Esophagus (tissue), 2 donors: ENCODE results near the gene MAP1S. TPM values are rescaled to one million over a fixed set of nuclear protein-coding genes. Genes with fewer than 3 reads are reported as not detected.

Source experiments
- H3K27ac ChIP-seq, 2 donors: one replicate each; pipeline ENCODE4 v1.5.1; 2013; ENCODE audit warnings: low read depth in 2 of 2, mild to moderate bottlenecking in 2 of 2, inconsistent platforms in 1 of 2, low read length in 1 of 2, moderate library complexity in 1 of 2
- H3K27me3 ChIP-seq, 2 donors: one replicate each; pipeline ENCODE4 v1.6.1; 2013; ENCODE audit warnings: low read length in 2 of 2, control low read depth in 1 of 2, mild to moderate bottlenecking in 1 of 2; ENCODE audit not compliant: insufficient read depth in 2 of 2, control insufficient read depth in 1 of 2
- H3K36me3 ChIP-seq, 2 donors: one replicate each; pipeline ENCODE4 v1.6.1; 2013; ENCODE audit warnings: low read length in 1 of 2; ENCODE audit not compliant: control insufficient read depth in 2 of 2, insufficient read depth in 2 of 2
- H3K4me1 ChIP-seq, 2 donors: one replicate each; pipeline ENCODE4 v1.6.1; 2013; ENCODE audit warnings: low read length in 1 of 2; ENCODE audit not compliant: control insufficient read depth in 2 of 2, insufficient read depth in 2 of 2
- H3K4me3 ChIP-seq, 2 donors: one replicate each; pipeline ENCODE4 v1.5.1; 2013; ENCODE audit warnings: low read length in 2 of 2, mild to moderate bottlenecking in 2 of 2, low read depth in 1 of 2, moderate library complexity in 1 of 2
- H3K9me3 ChIP-seq, 2 donors: one replicate each; pipeline ENCODE4 v1.6.1; 2013; ENCODE audit warnings: mild to moderate bottlenecking in 2 of 2, low read depth in 1 of 2, low read length in 1 of 2, moderate library complexity in 1 of 2; ENCODE audit not compliant: control insufficient read depth in 2 of 2, insufficient read depth in 1 of 2
- WGBS, 2 donors: extraction: QIAGEN DNeasy Blood & Tissue Kit; methylation state at CpG; one replicate each; pipeline ENCODE4 v1.1.7; 2013; 5-methylcytosine and 5-hydroxymethylcytosine counted together
- polyA plus RNA-seq, 2 donors: library from polyadenylated mRNA; stranded (reverse); fragments of 200-250 nt; gene quantifications; one replicate each; pipeline ENCODE4 v1.2.3, GENCODE V29; 2013
- donor health status: healthy with polysubstance abuse.
- donor health status: Bipolar disorder and iron deficiency.

Gene MAP1S
- polyA plus RNA-seq, 2 donors: 7.8 to 13.1 TPM

GRCh38 chr19:17681505-17682125 lies 37.7 kb upstream of the MAP1S start:
- WGBS, 2 donors: 54 to 56% methylated on average over 24 to 25 of the region's 25 CpGs
- Histone ChIP-seq H3K4me1 (peaks cover 6% of the 10 kb centered on the region in 2 donors), H3K36me3 (no peaks in the 10 kb centered on the region), H3K9me3 (no peaks in the 10 kb centered on the region), H3K4me3 (no peak overlapping the region), H3K27me3 (peaks cover 0 to 2% of the 10 kb centered on the region in 2 donors), H3K27ac (no peak overlapping the region)

DNA sequence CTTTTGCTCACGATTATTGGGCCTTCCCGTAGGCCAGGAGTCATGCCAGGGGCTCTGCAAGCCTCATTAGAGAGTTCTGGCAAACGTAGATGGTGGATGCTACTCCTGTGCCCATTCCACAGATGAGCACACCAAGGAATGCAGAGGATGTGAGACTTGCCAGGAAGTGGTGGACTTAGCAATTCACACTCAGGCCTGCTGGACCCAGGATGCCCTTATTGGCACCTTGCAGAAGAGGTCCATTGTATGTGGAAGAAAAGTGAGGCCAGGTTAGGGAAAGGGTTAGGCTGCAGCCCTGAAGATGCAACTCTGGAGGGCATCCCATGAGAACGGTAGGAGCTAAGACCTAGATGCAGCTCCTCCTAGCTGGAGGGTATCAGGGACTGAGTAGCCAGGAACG lies 37.0 kb upstream of the MAP1S start:
- no peaks in the 10 kb centered on the region for H3K36me3 ChIP-seq
- peaks cover 6 to 8% of the 10 kb centered on the region in 2 donors for H3K4me1 ChIP-seq
- H3K27me3 ChIP-seq: peaks cover 0 to 5% of the 10 kb centered on the region in 2 donors
- no peak overlapping the region for H3K27ac ChIP-seq
- H3K9me3 ChIP-seq: no peaks in the 10 kb centered on the region
- H3K4me3 ChIP-seq: no peak overlapping the region
- 67 to 68% methylated on average over 5 of the region's 5 CpGs for WGBS, 2 donors

GRCh38 chr19:17683078-17683477 lies 36.2 kb upstream of the MAP1S start:
- 76 to 87% methylated on average over 4 of the region's 4 CpGs for WGBS, 2 donors
- Histone ChIP-seq H3K4me3 (no peak overlapping the region), H3K4me1 (peaks cover 6 to 13% of the 10 kb centered on the region in 2 donors), H3K27ac (no peak overlapping the region), H3K9me3 (no peaks in the 10 kb centered on the region), H3K27me3 (peaks cover 0 to 5% of the 10 kb centered on the region in 2 donors), H3K36me3 (no peaks in the 10 kb centered on the region)

- Histone ChIP-seq H3K36me3 (no peaks in the 10 kb centered on the region), H3K4me3 (no peak overlapping the region), H3K9me3 (no peaks in the 10 kb centered on the region), H3K27ac (no peak overlapping the region), H3K27me3 (peaks cover 0 to 8% of the 10 kb centered on the region in 2 donors), H3K4me1 (peaks cover 6 to 17% of the 10 kb centered on the region in 2 donors)
- 56 to 63% methylated on average over 4 of the region's 4 CpGs for WGBS, 2 donors
These were observed 35.0 kb upstream of the MAP1S start for GRCh38 chr19:17684256-17684655.

GRCh38 chr19:17685451-17686022 lies 33.7 kb upstream of the MAP1S start:
- no peak overlapping the region for H3K4me3 ChIP-seq
- 53 to 56% methylated on average over 14 to 15 of the region's 15 CpGs for WGBS, 2 donors
- no peak overlapping the region for H3K27ac ChIP-seq
- no peaks in the 10 kb centered on the region for H3K36me3 ChIP-seq
- H3K9me3 ChIP-seq: no peaks in the 10 kb centered on the region
- peaks cover 3 to 17% of the 10 kb centered on the region in 2 donors for H3K4me1 ChIP-seq
- peaks cover 0 to 8% of the 10 kb centered on the region in 2 donors for H3K27me3 ChIP-seq

- peaks cover 0 to 8% of the 10 kb centered on the region in 2 donors for H3K27me3 ChIP-seq
- H3K4me1 ChIP-seq: peaks cover 3 to 17% of the 10 kb centered on the region in 2 donors
- no peaks in the 10 kb centered on the region for H3K36me3 ChIP-seq
- no peak overlapping the region for H3K27ac ChIP-seq
- WGBS, 2 donors: 0 to 4% methylated on average over 9 to 12 of the region's 12 CpGs
- peak overlapping the region in 1 of 2 donors; percentile 5 for H3K4me3 ChIP-seq
- no peaks in the 10 kb centered on the region for H3K9me3 ChIP-seq
These were observed 33.2 kb upstream of the MAP1S start for GRCh38 chr19:17686023-17686521.

GRCh38 chr19:17686592-17687024 lies 32.7 kb upstream of the MAP1S start:
- H3K4me3 ChIP-seq: peak overlapping the region in 1 of 2 donors; percentile 5
- H3K36me3 ChIP-seq: no peaks in the 10 kb centered on the region
- H3K9me3 ChIP-seq: no peaks in the 10 kb centered on the region
- WGBS, 2 donors: 1% methylated on average over 16 to 25 of the region's 28 CpGs
- no peak overlapping the region for H3K27ac ChIP-seq
- peaks cover 3 to 17% of the 10 kb centered on the region in 2 donors for H3K4me1 ChIP-seq
- peaks cover 0 to 8% of the 10 kb centered on the region in 2 donors for H3K27me3 ChIP-seq

GRCh38 chr19:17687141-17687856 lies 32.0 kb upstream of the MAP1S start:
- H3K27me3 ChIP-seq: peaks cover 0 to 8% of the 10 kb centered on the region in 2 donors
- no peak overlapping the region for H3K4me3 ChIP-seq
- H3K36me3 ChIP-seq: no peaks in the 10 kb centered on the region
- WGBS, 2 donors: 5 to 7% methylated on average over 24 of the region's 24 CpGs
- no peaks in the 10 kb centered on the region for H3K9me3 ChIP-seq
- H3K27ac ChIP-seq: no peak overlapping the region
- H3K4me1 ChIP-seq: peaks cover 3 to 17% of the 10 kb centered on the region in 2 donors

GRCh38 chr19:17687857-17688784 lies 31.2 kb upstream of the MAP1S start, which contains the start of gene UNC13A:
Gene UNC13A, minus strand, starts transcription at chr19:17688354. Its CDS starts 155 bp downstream, at chr19:17688199.
- 3 to 5% methylated on average over 69 to 77 of the region's 77 CpGs for WGBS, 2 donors
- Histone ChIP-seq H3K36me3 (no peaks in the 10 kb centered on the region), H3K4me3 (no peak within 1 kb of the TSS), H3K9me3 (no peaks in the 10 kb centered on the region), H3K27ac (no peak within 1 kb of the TSS), H3K4me1 (peaks cover 3 to 17% of the 10 kb centered on the region in 2 donors), H3K27me3 (peaks cover 0 to 8% of the 10 kb centered on the region in 2 donors)
